ENCODE data around the gene RCHY1.
A peak's percentile ranks its signal among the peaks of the same experiment; 100 is the strongest.
"Not testable (repeated sequence)": the region's sequence is repeated elsewhere in the genome, so short reads cannot be mapped to it uniquely, and the experiment has no call there.

The RCHY1 gene

DNA sequence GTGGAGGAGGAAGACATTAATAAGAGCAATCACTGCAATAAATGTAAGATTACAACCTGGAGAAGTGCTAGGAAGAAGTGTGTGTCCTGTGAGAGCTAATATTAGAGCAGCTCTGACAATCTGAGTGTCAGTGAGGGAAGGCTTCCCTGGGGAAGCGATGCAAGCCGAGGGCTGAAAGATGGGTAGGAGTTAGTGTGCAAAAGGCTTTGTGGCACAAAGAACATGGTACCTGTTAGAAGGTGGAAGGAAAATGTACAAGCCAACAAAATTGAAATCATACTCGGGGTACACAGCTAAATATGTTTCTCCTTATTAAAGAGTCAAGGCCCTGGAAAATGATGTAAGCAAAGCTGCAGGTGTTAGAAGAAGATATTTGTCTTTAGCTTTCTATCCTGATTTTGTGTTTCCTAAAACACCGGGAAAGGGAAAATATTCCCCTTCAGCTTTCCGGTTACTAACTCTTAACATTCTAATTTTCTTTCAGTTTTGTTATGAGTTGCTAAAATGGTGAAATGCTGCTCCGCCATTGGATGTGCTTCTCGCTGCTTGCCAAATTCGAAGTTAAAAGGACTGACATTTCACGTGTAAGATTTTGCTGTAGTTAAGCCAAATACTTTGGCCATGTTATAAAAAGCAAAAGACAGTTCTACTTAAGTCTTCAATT, 878 bp upstream of the RCHY1 start:
- FAIRE-seq = no peak

DNA sequence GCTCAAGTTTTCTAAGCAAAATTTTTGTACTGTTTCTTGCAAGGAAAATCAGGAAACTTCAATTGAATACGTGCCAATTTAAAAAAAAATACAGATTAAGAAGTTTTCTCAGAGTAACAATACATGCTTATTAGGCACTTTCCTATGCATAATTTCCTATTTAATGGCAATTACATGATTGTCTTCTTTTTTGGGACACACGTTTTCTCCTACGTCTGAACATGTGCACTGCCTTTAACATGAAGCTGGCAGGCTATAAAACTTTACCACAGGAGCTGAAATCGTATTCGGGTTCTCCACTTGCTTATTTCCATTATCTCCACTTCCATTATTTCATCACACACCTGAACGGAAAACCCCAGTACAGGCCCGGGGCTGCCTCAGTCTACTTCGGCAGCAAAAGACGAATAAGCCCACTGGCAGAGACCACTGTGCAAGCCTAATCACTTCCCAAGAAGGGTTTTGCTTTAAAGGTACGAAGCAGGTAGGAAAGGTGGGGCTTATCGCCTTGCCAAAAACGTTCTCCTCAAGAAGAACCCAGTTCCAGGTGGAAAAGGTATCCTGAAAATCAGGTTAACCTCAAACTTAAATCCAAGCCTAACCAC, 575 bp downstream of the RCHY1 start:
- FAIRE-seq = no peak

DNA sequence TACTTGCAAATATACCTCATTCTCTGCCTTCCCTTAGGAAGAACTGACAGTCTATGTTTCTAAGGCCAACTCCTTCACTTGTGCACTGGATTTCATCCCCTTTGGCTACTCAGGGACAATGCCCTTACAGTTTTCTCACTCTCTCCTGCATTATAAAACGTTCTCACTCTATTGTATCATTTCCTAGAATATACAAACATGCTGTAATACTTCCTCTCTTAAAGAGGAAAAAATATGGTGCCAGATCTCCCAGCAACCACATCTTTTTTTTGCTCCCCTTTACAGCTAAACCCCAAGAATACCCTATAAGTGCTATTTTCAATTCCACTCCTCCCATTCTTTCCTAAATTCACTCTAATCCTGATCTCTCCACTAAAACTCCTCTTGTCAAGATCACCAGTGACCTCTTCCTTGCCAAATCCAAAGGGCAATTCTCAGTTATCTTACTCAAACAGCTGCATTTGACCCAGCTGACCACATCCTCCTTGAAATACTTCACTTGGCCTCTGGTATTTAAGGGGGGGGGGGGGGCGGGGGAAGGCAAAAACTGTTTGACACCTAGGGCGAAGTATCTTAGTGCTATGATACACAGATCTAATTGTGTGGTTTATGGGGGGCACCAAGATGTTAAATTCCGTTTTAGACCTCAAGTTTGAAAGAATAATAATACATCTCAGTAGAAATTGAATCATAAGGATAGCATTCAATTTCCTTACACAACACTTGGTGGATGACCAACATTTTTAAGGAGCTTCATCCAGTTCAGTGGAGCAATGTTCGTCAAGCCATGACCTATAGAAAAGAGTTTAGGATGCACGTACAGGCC, 1.6 kb downstream of the RCHY1 start:
- no peak for FAIRE-seq

DNA sequence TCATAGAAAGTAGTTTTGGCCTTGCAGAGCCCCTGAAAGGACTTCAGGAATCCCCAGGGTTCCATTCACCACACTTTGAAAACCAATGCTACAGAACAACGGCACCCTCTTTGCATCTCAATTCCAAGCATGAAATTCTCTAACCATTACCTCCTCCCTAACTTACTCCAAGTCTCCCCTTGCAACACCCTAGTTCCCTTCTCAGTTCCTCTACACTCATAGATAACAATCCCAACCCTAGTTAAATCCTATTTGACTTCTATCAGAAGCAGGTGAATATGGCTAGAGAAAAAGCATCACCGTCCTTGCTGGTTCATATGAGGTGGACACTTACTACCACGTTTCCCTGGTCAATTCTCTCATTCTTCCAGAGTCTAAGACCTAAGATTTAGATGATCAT, 2.4 kb downstream of the RCHY1 start:
- FAIRE-seq = no peak

DNA sequence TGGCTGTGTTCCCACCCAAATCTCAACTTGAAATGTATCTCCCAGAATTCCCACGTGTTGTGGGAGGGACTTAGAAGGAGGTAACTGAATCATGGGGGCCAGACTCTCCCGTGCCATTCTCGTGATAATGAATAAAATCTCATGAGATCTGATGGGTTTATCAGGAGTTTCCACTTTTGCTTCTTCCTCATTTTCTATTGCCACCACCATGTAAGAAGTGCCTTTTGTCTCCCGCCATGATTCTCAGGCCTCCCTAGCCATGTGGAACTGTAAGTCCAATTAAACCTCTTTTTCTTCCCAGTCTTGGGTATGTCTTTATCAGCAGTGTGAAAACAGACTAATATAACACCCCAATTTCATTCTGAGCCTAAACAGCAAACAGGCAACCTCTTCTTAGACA, 4.6 kb downstream of the RCHY1 start:
- FAIRE-seq = not testable (repeated sequence)

DNA sequence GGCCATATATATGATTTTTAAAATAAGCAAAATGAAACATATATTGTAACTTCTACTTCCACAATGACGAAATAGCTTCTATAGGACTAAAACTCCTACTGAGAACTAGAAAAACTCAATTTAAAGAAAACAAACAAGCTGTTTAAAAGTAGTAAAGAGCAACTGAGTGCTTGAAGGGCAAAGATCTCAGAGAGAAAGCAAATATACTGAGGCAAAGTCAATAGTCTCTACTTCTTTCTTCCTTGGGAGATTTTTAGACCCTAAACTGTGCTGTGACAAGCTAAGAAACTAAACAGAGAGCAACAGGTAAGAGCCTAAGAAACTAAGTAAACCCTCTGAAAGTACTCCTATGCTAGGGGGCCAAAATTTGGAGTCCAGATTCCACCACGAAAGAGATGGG, 8.6 kb downstream of the RCHY1 start:
- no peak for FAIRE-seq

DNA sequence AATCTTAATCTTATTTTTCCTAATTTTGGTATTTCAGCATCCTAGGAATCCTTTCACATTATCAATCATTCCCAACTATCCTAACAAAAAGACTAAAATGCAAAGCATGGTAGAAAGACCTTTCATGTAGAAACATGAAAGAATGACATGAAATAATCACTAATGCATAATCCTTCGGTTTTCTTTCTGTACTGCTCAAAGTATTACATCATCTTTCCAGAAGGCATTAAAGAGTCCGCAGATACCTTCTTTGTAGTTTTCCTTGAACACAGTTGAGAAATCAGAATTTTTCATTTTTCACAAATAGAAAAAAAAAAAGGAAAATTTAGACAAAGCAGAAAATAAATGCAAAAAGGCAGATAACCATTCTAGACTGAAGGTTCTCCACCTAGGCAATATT, 11.5 kb downstream of the RCHY1 start:
- no peak for FAIRE-seq

DNA sequence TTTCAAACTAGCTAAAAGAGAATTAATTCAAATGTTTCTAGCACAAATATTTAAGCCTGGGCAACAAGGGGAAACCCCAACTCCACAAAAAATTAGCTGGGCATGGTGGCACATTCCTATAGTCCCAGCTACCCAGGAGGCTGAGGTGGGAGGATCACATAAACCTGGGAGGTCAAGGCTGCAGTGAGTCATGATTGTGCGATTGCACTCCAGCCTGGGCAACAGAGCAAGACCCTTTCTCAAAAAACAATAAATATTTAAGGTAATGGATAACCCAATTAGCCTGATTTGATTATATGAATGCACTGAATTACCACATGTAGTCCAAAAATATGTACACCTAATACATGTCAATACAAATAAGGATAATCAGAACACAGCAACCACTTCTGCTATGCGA, 14.3 kb downstream of the RCHY1 start:
- FAIRE-seq = no peak

DNA sequence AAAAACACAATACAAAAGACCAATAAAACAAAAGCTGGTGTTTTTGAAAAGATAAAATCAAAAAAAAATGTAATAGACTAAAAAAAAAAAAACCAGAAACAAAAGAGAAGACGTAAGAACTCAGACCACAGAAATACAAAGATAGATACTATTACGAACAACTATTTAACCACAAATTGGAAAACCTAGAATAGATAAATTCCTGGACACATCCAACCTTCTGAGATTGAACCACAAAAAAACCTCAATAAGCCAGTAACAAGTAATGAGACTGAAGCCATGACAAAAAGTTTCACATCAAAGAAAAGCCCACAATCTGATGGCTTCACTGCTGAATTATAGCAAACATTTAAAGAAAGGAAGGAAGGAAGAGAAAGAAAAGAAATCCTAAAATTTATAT, 16.2 kb downstream of the RCHY1 start:
- no peak for FAIRE-seq

DNA sequence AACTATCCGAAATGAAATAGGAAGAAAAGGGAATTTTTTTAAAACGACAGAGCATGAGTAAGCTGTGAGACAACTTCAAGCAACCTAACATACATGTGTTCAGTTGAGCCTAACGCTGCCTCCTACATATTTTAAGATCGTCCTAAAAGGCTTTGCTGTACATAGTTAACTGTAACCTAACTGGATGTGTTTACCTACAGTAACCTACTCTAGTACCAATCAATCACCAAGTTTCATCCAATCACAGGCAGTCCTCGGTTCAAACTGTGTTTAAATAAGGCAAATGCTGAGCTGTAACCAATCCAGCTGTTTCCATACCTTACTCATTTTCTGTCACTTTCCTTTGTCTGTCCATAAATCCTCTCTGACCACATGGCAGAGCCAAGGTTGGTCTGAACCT, 17.1 kb downstream of the RCHY1 start:
- no peak for FAIRE-seq

DNA sequence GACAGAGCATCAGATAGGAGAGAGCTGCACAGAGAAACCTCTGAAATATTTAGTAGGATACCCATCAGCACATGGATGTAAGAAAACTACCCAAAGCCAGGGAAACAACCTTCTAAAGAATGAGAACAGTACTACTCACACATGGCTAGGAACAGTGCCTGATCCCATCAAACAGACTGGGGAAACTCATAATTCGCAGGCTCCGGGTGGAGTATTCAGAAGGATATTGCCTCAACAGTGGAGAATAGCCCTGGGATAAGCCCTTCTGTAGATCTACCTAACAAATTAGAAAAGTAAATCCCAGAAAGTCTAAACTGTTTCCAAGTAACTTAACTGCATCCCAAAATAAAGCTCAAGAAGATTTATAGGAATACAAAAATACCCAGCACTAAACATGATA, 17.8 kb downstream of the RCHY1 start:
- FAIRE-seq = no peak

DNA sequence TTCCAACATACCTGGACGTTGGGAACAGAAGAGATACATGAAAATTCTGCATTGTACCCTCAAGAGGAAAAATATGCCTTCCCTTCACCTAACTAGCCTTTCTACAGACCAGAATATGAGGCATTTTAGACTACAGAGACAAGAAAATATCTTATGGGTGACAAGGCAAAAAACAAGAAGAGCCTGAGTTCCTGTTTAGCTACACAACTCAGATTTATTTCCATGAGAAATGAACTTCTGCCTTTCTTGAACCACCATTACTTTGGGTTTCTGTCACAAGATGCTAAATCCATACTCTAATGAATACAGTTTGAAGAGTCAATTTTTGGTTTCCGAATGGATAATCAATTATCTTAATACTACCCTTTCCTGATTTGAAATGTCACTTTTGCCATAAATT, 18.7 kb downstream of the RCHY1 start:
- no peak for FAIRE-seq

DNA sequence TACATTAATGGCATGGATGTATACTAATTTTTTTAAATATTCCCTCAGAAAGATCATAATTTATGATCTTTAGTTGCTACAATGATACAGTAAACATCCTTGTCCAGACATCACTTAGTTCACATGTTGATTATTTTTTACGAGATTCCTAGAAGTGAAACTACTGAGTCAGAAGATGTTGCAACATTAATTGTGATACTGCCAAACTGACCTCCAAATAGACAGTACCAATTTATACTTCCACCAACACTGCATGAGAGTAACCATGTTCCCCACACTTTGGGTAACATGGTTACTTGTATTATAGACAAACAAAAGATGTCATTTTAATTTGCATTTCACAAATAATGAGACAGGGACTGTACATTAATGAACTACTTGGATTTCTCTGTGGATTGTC, 19.6 kb downstream of the RCHY1 start:
- FAIRE-seq = no peak

DNA sequence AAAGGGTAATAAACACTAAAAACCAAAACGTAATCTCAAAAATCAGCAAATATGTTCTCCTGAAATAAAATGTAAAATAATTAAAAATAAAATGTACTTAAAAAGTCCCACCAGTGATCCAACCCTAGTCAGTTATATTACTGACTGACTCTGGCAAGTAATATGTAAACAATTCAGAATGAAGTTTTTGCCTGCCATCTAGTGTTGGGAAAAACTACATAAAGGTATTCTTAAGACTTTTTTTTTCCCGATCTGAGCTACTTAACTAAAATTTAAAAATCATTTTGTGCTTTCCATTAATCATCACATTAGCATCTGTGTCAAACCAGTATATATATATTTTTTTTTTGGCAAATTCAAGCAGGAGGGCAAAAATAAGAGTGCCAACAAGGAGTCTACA, 24.0 kb downstream of the RCHY1 start:
- FAIRE-seq = peak; percentile 80

DNA sequence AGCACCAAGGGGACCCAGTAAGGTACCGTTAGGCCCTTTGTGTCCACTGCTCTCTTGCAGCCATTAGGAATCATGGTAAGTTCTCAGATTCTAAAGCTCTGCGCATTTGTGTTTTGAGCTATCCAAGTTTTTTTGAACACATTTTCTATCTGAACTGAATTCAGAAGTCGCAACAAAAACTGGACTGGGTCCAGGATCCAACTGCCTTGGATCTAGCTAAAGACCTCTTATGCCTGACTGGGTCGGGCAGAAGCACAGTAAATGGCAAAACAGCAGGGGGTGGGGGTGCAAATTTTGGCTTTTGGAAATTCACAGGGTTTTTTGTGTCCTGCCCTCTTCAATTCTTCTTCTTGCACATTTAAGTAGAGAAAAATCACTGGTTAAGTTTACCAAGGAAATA, 30.0 kb downstream of the RCHY1 start:
- FAIRE-seq = no peak

DNA sequence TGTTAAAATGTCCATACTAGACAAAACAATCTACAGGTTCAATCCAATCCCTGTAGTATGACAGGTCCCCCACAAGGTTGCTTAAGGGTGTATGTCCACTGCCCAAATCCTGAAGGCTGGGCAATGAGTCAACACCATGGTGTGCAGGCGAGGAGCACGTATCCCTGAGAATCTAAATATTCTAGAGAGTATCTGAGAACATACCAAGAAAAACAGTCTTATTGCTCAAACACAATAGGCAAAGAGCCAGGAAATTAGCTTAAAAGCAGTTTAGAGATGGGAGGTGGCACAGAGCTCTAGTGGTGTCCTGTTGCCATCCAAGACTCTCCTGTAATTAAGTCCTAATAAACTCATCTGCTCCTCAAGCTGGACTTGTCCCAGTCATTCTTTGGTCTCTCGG, 37.0 kb downstream of the RCHY1 start:
- no peak for FAIRE-seq

DNA sequence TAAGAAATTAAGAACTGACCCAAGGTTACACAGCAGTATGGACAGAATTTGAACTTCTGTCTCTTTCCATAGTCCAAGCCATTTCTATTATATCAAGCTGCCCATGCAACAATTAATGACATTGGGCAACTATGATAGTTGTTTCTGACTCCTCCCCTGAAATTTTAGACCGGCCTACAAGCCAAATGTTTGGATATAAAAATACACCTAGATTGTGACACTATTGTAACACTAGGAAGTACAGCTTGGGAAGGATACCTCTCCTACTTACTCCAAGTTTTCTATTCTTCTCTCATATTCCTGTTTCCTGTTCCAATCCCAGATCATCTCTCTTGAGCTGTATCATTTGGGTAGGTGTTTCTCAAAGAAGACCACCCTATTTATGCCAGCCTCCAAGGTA, 43.5 kb downstream of the RCHY1 start:
- no peak for FAIRE-seq

DNA sequence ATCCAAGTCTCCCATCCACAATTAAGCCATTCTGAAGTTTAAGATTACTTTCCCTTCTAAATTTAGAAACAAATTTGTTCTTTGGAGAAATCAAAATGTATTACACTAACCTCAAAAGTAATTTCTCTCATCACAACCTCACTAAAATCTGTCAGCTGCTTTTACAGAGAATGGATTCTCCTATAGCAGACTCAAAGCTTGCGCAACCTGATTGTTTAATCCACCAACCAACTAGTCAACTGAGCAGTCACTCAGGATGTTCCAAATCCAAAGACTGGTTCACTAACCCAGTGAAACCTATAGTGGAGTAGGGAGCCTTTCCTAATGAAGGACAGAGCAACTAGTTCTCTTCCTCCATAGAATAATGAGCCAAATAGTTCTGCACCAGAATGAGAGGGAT, 44.3 kb downstream of the RCHY1 start:
- FAIRE-seq = no peak

DNA sequence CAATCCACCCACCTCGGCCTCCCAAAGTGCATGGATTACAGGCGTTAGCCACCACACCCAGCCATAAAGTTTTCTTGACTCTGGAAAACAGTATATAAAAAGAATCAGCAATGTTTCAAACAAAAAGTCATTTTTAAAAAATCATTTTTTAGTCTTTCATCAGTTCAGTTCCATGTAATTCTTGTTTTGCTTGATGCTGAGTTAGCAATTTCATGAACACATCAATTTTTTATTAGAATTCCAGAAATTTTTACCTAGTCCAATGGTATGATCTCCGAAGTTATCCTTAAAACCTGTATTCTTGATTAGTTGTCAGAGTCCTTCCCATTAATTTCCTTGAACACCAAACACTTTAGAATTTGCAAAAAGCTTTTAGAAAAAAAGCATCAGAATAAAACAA, 56.8 kb downstream of the RCHY1 start:
- FAIRE-seq = no peak

DNA sequence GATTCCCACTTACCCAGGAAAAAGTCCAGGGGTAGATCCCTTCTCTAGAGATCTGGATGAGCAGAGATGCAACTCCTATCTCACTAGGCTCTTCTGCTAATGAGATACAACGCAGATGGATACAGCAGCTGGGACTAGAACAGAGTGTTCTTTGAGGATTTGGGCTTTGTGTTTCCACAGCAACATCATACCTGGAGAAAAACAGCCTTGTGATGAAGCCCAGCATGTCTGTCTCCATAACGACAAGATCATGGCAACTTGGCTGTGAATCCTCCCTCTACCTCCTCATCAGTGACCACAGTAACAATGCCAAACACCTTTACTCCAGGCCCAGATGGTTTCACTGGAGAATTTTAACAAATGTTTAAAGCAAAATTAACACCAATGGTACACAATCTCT, 80.1 kb downstream of the RCHY1 start:
- FAIRE-seq = no peak

DNA sequence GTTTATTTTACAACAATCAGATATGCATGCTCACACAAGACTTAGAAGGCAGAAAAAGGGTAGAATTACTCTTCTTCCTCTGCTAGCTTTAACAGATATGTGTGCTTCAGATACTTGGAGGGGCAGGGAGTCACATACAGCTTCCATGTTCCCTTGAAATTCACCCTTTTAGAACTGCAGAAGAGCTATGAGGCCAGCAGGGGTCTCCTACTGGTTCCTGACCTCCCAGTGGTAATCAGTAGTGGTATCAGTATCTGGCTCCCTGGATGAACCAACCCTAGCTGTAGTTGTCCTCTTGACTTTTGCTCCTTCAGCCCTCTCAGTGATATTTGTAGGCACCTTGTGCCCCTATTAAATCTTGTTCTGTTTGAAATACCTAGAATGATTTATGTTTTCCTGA, 81.5 kb downstream of the RCHY1 start:
- FAIRE-seq = no peak

DNA sequence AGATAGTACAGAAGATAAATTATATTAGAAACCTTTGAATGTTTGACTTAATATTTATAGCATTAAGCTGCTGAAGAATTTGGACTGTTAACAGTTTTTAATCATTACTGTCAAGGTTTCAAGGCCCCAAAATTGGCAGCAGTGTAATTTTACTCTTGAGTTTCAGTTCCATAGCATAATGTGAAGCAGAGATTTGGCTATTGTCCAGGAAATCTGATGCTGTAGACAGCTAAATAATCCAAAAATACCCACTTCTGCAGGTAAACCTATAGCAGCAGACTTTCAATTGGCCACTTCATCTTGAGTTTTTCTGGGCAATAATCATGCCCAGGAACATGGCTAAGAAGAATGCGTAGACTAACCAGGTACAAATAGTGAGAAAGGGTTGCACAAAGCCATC, 85.0 kb downstream of the RCHY1 start:
- FAIRE-seq = no peak

All from TTC549 (cell line).